Measurements from ENCODE around the gene CD40LG.

GRCh38 chrX:136629084-136629750 lies 18.7 kb upstream of the CD40LG start:
- no peak for TF ChIP-seq EZH2 (IDR thresholded peaks at IDR 0.05; ENCODE audit: borderline replicate concordance)
- no peak for TF ChIP-seq EZH2phosphoT487 (IDR thresholded peaks at IDR 0.05; ENCODE audit: low read depth, severe bottlenecking, unreplicated experiment)
